ENCODE data around the gene WRNIP1. TPM values are rescaled to one million over a fixed set of nuclear protein-coding genes. Genes with fewer than 3 reads are reported as not detected.

WRNIP1 gene
- total RNA-seq, 4 donors from 2014 or later: 51.9 to 66.0 (median 57.3) TPM

DNA sequence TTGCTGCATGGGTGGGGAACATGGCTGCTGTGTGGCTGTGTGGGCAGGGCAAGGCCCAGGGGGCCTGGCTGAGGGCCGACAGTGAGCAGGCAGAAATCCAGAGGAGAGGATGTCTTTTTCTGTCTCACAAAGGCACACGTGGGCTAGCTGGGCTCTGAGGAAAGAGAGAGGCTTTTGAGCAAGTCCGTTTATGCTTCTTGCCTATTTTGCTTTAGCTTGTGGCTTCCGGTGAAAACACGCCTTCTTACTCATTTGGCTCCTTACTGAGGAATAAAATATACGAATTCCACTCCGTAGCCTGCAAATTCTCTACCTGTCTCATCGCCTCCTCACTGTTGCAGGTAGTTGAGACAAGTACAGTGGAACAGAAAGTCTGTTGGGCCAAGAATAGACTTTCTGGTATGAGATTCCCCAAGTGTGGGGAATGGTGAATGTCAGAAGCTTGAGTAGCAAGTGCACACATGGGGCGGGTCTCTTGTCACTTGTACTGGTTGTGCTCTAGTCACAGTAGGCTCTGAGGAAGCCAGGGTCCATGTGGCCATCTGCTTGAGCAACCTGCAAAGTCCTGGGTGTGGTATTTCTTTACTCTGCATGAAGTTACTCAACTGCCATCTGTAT lies 28.4 kb downstream of the WRNIP1 start:
- Histone ChIP-seq H3K4me3 (no peak overlapping the region), H3K27ac (peak overlapping the region in 3 of 4 donors; percentile 19 to 64 (median 49)), H3K27me3 (no peaks in the 10 kb centered on the region), H3K9me3 (no peaks in the 10 kb centered on the region), H3K4me1 (peaks cover 23 to 39% of the 10 kb centered on the region in 2 donors), H3K36me3 (no peaks in the 10 kb centered on the region)
- intact Hi-C loops (cut with DNase I; ENCODE audit: low total_unique reads) (loop anchor here (5.0 kb wide), 1 partner anchor 194 kb away; no protein-coding TSS in a partner anchor), in situ Hi-C loops (cut with MboI; ENCODE audit: low sequenced_read_pairs in 4 of 4) (loop anchor here in 3 of 4 donors (10.0 kb wide), 1 partner anchor 51 kb away; the partner anchor contains the start of gene SERPINB1 (in 3 of the 3))
- DNase-seq: peak; percentile 50 to 77
- ATAC-seq: peak; percentile 32 to 67
- TF ChIP-seq POLR2A (IDR thresholded peaks at IDR 0.05): no peak
- TF ChIP-seq, protein P1, sequence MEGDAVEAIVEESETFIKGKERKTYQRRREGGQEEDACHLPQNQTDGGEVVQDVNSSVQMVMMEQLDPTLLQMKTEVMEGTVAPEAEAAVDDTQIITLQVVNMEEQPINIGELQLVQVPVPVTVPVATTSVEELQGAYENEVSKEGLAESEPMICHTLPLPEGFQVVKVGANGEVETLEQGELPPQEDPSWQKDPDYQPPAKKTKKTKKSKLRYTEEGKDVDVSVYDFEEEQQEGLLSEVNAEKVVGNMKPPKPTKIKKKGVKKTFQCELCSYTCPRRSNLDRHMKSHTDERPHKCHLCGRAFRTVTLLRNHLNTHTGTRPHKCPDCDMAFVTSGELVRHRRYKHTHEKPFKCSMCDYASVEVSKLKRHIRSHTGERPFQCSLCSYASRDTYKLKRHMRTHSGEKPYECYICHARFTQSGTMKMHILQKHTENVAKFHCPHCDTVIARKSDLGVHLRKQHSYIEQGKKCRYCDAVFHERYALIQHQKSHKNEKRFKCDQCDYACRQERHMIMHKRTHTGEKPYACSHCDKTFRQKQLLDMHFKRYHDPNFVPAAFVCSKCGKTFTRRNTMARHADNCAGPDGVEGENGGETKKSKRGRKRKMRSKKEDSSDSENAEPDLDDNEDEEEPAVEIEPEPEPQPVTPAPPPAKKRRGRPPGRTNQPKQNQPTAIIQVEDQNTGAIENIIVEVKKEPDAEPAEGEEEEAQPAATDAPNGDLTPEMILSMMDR (IDR thresholded peaks at IDR 0.05 in 4 of 5, conservative IDR thresholded peaks at IDR 0.05 in 1 of 5): no peak

DNA sequence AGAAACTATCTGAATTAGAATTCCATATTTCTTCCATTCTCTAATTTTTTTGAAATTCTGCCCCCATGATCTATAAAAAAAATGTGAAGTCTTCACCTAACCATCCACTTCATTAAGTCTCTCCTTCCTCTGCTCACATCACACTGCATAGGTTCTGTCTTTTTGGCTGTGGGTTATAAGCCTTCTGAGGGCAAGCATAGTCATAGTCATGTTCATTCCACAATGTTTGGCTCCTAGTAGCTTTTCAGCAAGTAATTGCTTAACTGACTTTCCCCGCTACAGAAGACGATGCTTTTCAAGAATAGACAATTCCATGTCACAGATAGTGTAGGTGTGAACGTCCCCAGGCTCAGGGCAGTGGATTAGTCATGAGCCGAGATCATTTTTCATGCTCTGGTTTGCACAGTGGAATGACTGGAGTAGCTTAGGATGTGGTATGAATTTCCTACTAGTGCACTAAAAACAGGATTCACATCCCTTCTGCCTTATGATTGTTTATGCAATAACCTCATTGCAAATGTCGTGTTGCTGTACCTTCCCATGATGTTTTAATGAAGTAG lies 29.1 kb downstream of the WRNIP1 start:
- Histone ChIP-seq H3K4me3 (no peak overlapping the region), H3K36me3 (no peaks in the 10 kb centered on the region), H3K27me3 (no peaks in the 10 kb centered on the region), H3K9me3 (no peaks in the 10 kb centered on the region), H3K4me1 (peaks cover 23 to 39% of the 10 kb centered on the region in 2 donors), H3K27ac (peak overlapping the region in 2 of 4 donors; percentile 49 to 64)
- DNase-seq (peak in 1 of 2 donors; percentile 28), ATAC-seq (peak; percentile 63 to 77)
- intact Hi-C loops (cut with DNase I; ENCODE audit: low total_unique reads) (loop anchor here (5.0 kb wide), 1 partner anchor 193 kb away; no protein-coding TSS in a partner anchor), in situ Hi-C loops (cut with MboI; ENCODE audit: low sequenced_read_pairs in 4 of 4) (loop anchor here in 3 of 4 donors (10.0 kb wide), 1 partner anchor 51 kb away; the partner anchor contains the start of gene SERPINB1 (in 3 of the 3))
- TF ChIP-seq, protein P1 (IDR thresholded peaks at IDR 0.05 in 4 of 5, conservative IDR thresholded peaks at IDR 0.05 in 1 of 5): no peak
- no peak for TF ChIP-seq POLR2A (IDR thresholded peaks at IDR 0.05)

DNA sequence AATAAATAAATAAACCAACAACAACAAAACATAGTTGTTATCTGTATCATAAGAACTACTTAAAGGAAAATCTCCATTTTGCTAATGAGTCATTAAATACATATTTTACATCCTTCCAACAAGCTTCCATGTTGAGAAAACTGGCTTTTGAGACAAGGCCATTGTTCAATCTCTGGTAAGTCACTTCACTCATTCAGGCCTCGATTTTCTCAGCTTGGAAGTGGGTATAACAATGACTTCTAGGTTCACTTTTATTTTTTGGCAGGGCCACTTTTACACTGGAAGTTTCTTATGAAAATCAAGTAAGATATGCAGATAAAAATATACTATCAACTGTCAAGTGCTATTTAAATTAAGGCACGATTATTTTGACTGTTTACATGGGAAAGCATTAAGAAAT lies 30.0 kb downstream of the WRNIP1 start:
- intact Hi-C loops (cut with DNase I; ENCODE audit: low total_unique reads): no loop called here
- DNase-seq: no peak
- Histone ChIP-seq H3K27me3 (no peaks in the 10 kb centered on the region), H3K36me3 (no peaks in the 10 kb centered on the region), H3K4me3 (no peak overlapping the region), H3K9me3 (no peaks in the 10 kb centered on the region), H3K27ac (no peak overlapping the region), H3K4me1 (peaks cover 23 to 37% of the 10 kb centered on the region in 2 donors)
- no peak for TF ChIP-seq POLR2A (IDR thresholded peaks at IDR 0.05)
- TF ChIP-seq, protein P1 (IDR thresholded peaks at IDR 0.05 in 4 of 5, conservative IDR thresholded peaks at IDR 0.05 in 1 of 5): no peak
- ATAC-seq: no peak
- in situ Hi-C loops (cut with MboI; ENCODE audit: low sequenced_read_pairs in 4 of 4): loop anchor here in 3 of 4 donors (10.0 kb wide), 1 partner anchor 50 kb away; the partner anchor contains the start of gene SERPINB1 (in 3 of the 3)

DNA sequence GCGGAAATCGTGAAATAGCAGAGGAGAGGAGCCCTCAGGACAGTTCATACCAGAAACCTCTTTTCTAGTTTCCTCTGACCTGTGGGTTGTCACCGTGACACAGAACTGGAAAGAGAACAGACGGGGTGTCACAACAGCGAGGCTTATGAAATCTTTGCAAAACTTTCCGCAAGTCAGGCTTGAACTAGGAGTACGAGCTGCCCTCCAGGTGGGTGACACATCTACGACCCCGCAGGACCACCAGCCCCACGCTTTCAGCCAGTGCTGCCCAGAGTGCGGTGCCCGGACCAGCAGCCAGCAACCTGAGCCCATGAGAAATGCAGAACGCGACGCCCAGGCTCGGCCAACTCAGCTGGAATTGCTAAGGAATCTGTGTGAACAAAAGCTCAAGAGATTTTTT lies 30.8 kb downstream of the WRNIP1 start:
- no peaks in the 10 kb centered on the region for H3K9me3 ChIP-seq
- no peaks in the 10 kb centered on the region for H3K27me3 ChIP-seq
- no peak overlapping the region for H3K4me3 ChIP-seq
- TF ChIP-seq POLR2A (IDR thresholded peaks at IDR 0.05): no peak
- TF ChIP-seq, protein P1 (IDR thresholded peaks at IDR 0.05 in 4 of 5, conservative IDR thresholded peaks at IDR 0.05 in 1 of 5): no peak
- intact Hi-C loops (cut with DNase I; ENCODE audit: low total_unique reads) (no loop called here), in situ Hi-C loops (cut with MboI; ENCODE audit: low sequenced_read_pairs in 4 of 4) (loop anchor here in 3 of 4 donors (10.0 kb wide), 1 partner anchor 49 kb away; the partner anchor contains the start of gene SERPINB1 (in 3 of the 3))
- ATAC-seq: no peak
- no peak overlapping the region for H3K27ac ChIP-seq
- H3K4me1 ChIP-seq: peaks cover 15 to 32% of the 10 kb centered on the region in 2 donors
- no peaks in the 10 kb centered on the region for H3K36me3 ChIP-seq
- DNase-seq: no peak

All from gastrocnemius medialis (tissue), 4 donors.